ENCODE results near the gene PRPF38B.

Gene PRPF38B

DNA sequence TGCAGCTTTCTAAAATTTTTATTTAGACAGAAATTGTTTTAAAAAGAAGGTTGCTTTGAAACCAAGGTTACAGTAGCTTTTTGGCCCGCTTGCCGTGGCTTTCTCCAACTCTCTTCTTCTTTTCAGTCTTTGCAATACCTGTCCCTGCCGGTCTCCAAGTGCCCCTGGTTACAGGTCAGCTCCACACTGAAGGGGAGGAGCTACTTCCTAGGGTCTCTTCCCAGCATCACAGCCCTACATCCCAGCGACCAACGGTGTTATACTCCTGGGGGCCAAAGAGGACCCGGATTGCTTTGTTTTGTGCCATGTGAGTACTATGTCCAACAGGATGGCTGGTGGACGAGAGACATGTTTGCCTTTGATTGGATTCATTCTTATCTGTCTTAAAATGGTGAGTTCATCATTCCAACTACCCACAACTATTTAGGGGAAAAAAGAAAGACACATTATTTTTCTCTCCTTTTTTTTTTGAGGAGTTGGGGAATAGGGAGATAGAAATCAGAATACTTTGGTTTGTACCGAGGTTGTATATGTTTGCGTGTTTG is 20.6 kb downstream of the PRPF38B start, which contains the start of gene FNDC7:
Gene FNDC7 (plus strand): TSS at position 303 of the 545 bp plus-strand sequence. CDS start 26 bp downstream, at position 329.
- no peak for TF ChIP-seq CTCF (IDR thresholded peaks at IDR 0.05; ENCODE audit: insufficient read depth, low read length, poor library complexity, severe bottlenecking)
- DNase-seq (ENCODE audit: extremely low read depth, insufficient read length): no peak
- H3K4me3 ChIP-seq (replicated peaks; ENCODE audit: low read depth, low read length): no peak within 1 kb of the TSS
- H3K27me3 ChIP-seq (replicated peaks; ENCODE audit: control insufficient read depth, insufficient read depth, low read length): no peaks in the 10 kb centered on the region
- no peaks in the 10 kb centered on the region for H3K36me3 ChIP-seq (ENCODE audit: control insufficient read depth, insufficient read depth, low read length)

DNA sequence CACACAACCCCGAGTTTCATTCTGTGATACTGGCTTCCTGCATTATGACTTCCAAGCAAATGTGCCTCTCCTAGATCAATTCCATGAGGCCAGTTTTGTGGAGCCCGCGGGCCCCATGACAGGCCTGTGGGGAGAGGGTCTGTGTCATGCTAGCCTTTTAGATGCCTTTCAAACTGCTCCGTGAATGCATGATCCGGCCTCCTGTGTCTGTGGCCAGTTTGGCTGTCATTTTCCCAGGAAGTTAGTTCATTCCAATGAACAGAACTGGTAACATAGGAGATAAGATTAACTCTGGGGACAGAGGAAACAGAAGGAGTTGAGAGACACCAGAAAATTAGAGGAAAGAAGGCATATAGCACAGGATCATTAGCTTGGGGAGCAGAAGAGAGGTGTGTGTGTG is 23.8 kb downstream of the PRPF38B start:
- H3K27me3 ChIP-seq (replicated peaks; ENCODE audit: control insufficient read depth, insufficient read depth, low read length): no peaks in the 10 kb centered on the region
- no peaks in the 10 kb centered on the region for H3K36me3 ChIP-seq (ENCODE audit: control insufficient read depth, insufficient read depth, low read length)
- H3K4me3 ChIP-seq (replicated peaks; ENCODE audit: low read depth, low read length): no peak overlapping the region
- DNase-seq (ENCODE audit: extremely low read depth, insufficient read length): no peak
- TF ChIP-seq CTCF (IDR thresholded peaks at IDR 0.05; ENCODE audit: insufficient read depth, low read length, poor library complexity, severe bottlenecking): no peak

DNA sequence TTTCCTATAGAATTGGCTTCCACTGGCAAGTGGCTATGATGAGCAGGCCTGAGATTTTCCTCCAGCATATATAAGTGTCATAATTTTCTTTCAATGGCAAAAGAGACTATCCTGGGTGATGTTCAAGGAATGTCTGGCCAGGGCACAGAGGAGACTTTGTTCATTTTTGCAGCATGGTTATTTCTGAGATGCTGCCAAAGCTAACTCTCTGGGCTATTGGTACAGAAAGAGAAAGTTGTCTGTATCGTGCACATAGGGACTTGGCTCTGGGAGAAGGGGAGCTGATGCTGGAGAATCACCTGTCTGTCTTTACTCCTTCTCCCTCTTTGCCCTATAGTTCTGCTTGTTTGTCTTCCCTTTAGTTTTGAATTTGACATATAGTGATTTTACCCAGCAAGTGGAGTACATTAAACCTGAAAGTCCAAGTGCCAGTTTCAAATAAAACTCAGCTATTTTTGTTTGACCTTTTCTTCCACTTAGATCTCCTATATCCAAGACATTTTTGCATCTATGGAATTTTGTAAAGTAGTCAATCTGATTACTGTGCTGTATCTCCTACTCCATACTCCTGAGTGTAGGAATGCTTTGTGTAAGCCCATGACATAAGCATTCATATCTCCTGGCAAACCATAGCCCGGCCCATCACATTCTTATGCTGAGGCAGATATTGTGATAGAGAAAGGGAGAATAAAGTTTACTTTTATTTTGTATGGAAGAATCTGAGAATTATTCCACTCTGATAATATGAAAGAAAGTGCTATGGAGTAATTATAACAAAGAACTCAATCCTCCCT is 24.5 kb downstream of the PRPF38B start:
- no peaks in the 10 kb centered on the region for H3K36me3 ChIP-seq (ENCODE audit: control insufficient read depth, insufficient read depth, low read length)
- DNase-seq (ENCODE audit: extremely low read depth, insufficient read length): no peak
- no peaks in the 10 kb centered on the region for H3K27me3 ChIP-seq (replicated peaks; ENCODE audit: control insufficient read depth, insufficient read depth, low read length)
- TF ChIP-seq CTCF (IDR thresholded peaks at IDR 0.05; ENCODE audit: insufficient read depth, low read length, poor library complexity, severe bottlenecking): no peak
- H3K4me3 ChIP-seq (replicated peaks; ENCODE audit: low read depth, low read length): no peak overlapping the region

GRCh38 chr1:108717774-108718316 is 25.7 kb downstream of the PRPF38B start:
- no peaks in the 10 kb centered on the region for H3K36me3 ChIP-seq (ENCODE audit: control insufficient read depth, insufficient read depth, low read length)
- no peak for TF ChIP-seq CTCF (IDR thresholded peaks at IDR 0.05; ENCODE audit: insufficient read depth, low read length, poor library complexity, severe bottlenecking)
- H3K27me3 ChIP-seq (replicated peaks; ENCODE audit: control insufficient read depth, insufficient read depth, low read length): no peaks in the 10 kb centered on the region
- DNase-seq (ENCODE audit: extremely low read depth, insufficient read length): no peak
- H3K4me3 ChIP-seq (replicated peaks; ENCODE audit: low read depth, low read length): no peak overlapping the region

- no peak for TF ChIP-seq CTCF (IDR thresholded peaks at IDR 0.05; ENCODE audit: insufficient read depth, low read length, poor library complexity, severe bottlenecking)
These were observed 27.0 kb downstream of the PRPF38B start for GRCh38 chr1:108718927-108719655.

More at GRCh38 chr1:108718927-108719655, 27.0 kb downstream of the PRPF38B start:
- Histone ChIP-seq H3K36me3 (ENCODE audit: control insufficient read depth, insufficient read depth, low read length) (no peaks in the 10 kb centered on the region), H3K4me3 (replicated peaks; ENCODE audit: low read depth, low read length) (no peak overlapping the region), H3K27me3 (replicated peaks; ENCODE audit: control insufficient read depth, insufficient read depth, low read length) (no peaks in the 10 kb centered on the region)
- no peak for DNase-seq (ENCODE audit: extremely low read depth, insufficient read length)

Data from GM06990 (cell line).